Amniotic epithelial cell (primary cell): ENCODE data around the gene NRG3.

Source experiments
- DNase-seq: peaks from one replicate; pipeline ENCODE4 v3.0.0-alpha.2; 2010; ENCODE audit warnings: low read depth

NRG3 gene

GRCh38 chr10:82092111-82092510 lies 217.1 kb downstream of the NRG3 start:
- DNase-seq = no peak

GRCh38 chr10:82124713-82125112 lies 249.7 kb downstream of the NRG3 start:
- no peak for DNase-seq

GRCh38 chr10:82128527-82128926 lies 253.5 kb downstream of the NRG3 start:
- peak; percentile 58 for DNase-seq

GRCh38 chr10:82136103-82136502 lies 261.1 kb downstream of the NRG3 start:
- no peak for DNase-seq

GRCh38 chr10:82144153-82144552 lies 269.2 kb downstream of the NRG3 start:
- no peak for DNase-seq

- DNase-seq = peak; percentile 8
These were observed 273.8 kb downstream of the NRG3 start for GRCh38 chr10:82148764-82149163.

GRCh38 chr10:82149674-82150073 lies 274.7 kb downstream of the NRG3 start:
- peak; percentile 38 for DNase-seq

- DNase-seq = peak; percentile 73
These were observed 275.3 kb downstream of the NRG3 start for GRCh38 chr10:82150123-82150900.

- DNase-seq = peak; percentile 34
These were observed 285.3 kb downstream of the NRG3 start for GRCh38 chr10:82160307-82160706.

- no peak for DNase-seq
These were observed 286.3 kb downstream of the NRG3 start for GRCh38 chr10:82161264-82161663.

GRCh38 chr10:82162549-82163195 lies 287.7 kb downstream of the NRG3 start:
- DNase-seq = no peak

GRCh38 chr10:82171899-82172298 lies 296.9 kb downstream of the NRG3 start:
- no peak for DNase-seq

GRCh38 chr10:82176587-82176986 lies 301.6 kb downstream of the NRG3 start:
- no peak for DNase-seq

GRCh38 chr10:82190432-82191260 lies 315.7 kb downstream of the NRG3 start:
- DNase-seq = peak; percentile 81

- DNase-seq = no peak
These were observed 316.7 kb downstream of the NRG3 start for GRCh38 chr10:82191653-82192052.

- DNase-seq = no peak
These were observed 317.7 kb downstream of the NRG3 start for GRCh38 chr10:82192665-82193064.

- peak; percentile 6 for DNase-seq
These were observed 319.4 kb downstream of the NRG3 start for GRCh38 chr10:82194419-82194818.

- peak; percentile 57 for DNase-seq
These were observed 331.8 kb downstream of the NRG3 start for GRCh38 chr10:82206831-82207230.

GRCh38 chr10:82208726-82209125 lies 333.7 kb downstream of the NRG3 start:
- DNase-seq = no peak

- no peak for DNase-seq
These were observed 335.3 kb downstream of the NRG3 start for GRCh38 chr10:82210331-82210730.

GRCh38 chr10:82211346-82211745 lies 336.4 kb downstream of the NRG3 start:
- peak; percentile 71 for DNase-seq

- DNase-seq = peak; percentile 20
These were observed 337.8 kb downstream of the NRG3 start for GRCh38 chr10:82212753-82213152.

- DNase-seq = no peak
These were observed 338.8 kb downstream of the NRG3 start for GRCh38 chr10:82213784-82214183.
